Skin epidermis (tissue), 12 donors: ENCODE data around the gene DZIP3.
"Not testable (repeated sequence)": the region's sequence is repeated elsewhere in the genome, so short reads cannot be mapped to it uniquely, and the experiment has no call there.

Source experiments
- H3K27ac ChIP-seq, 21 experiments: fragments of 200-600 bp; sonication (generic) in 11 of 21; one replicate each; pipeline ENCODE4 v1.5.0; 2020; ENCODE audit warnings: mild to moderate bottlenecking in 3 of 21, inconsistent platforms in 2 of 21, moderate library complexity in 2 of 21
- H3K4me3 ChIP-seq, 7 experiments: fragments of 200-600 bp; sonication (generic) in 2 of 7; one replicate each; pipeline ENCODE4 v1.5.0; 2020; ENCODE audit warnings: inconsistent platforms in 2 of 7, mild to moderate bottlenecking in 2 of 7, moderate library complexity in 1 of 7

DZIP3 gene

GRCh38 chr3:108672701-108673100 is 83.2 kb downstream of the DZIP3 start:
- H3K4me3 ChIP-seq = no peak overlapping the region
- H3K27ac ChIP-seq = no peak overlapping the region

GRCh38 chr3:108673988-108674661 is 84.6 kb downstream of the DZIP3 start:
- no peak overlapping the region for H3K4me3 ChIP-seq
- no peak overlapping the region for H3K27ac ChIP-seq

- no peak overlapping the region for H3K27ac ChIP-seq
Observed at GRCh38 chr3:108677811-108678210, 88.3 kb downstream of the DZIP3 start.

GRCh38 chr3:108692286-108692685 is 102.8 kb downstream of the DZIP3 start:
- H3K27ac ChIP-seq, H3K4me3 ChIP-seq: not testable (repeated sequence)

More at GRCh38 chr3:108677811-108678210, 88.3 kb downstream of the DZIP3 start:
- H3K4me3 ChIP-seq = no peak overlapping the region

GRCh38 chr3:108698461-108698860 is 108.9 kb downstream of the DZIP3 start:
- Histone ChIP-seq H3K4me3 (no peak overlapping the region), H3K27ac (no peak overlapping the region)

- Histone ChIP-seq H3K27ac (no peak overlapping the region), H3K4me3 (no peak overlapping the region)
Observed at GRCh38 chr3:108705045-108705444, 115.5 kb downstream of the DZIP3 start.

- no peak overlapping the region for H3K27ac ChIP-seq
- H3K4me3 ChIP-seq = no peak overlapping the region
Observed at GRCh38 chr3:108713009-108713516, 123.5 kb downstream of the DZIP3 start.

GRCh38 chr3:108713816-108714215 is 124.3 kb downstream of the DZIP3 start:
- Histone ChIP-seq H3K27ac (no peak overlapping the region), H3K4me3 (no peak overlapping the region)

GRCh38 chr3:108718454-108718853 is 128.9 kb downstream of the DZIP3 start:
- Histone ChIP-seq H3K27ac (no peak overlapping the region), H3K4me3 (no peak overlapping the region)

- H3K4me3 ChIP-seq = no peak overlapping the region
- H3K27ac ChIP-seq = no peak overlapping the region
Observed at GRCh38 chr3:108719178-108719806, 129.8 kb downstream of the DZIP3 start.

GRCh38 chr3:108722724-108723123 is 133.2 kb downstream of the DZIP3 start:
- Histone ChIP-seq H3K27ac (no peak overlapping the region), H3K4me3 (no peak overlapping the region)

GRCh38 chr3:108724101-108724500 is 134.6 kb downstream of the DZIP3 start:
- H3K27ac ChIP-seq = no peak overlapping the region
- no peak overlapping the region for H3K4me3 ChIP-seq

GRCh38 chr3:108728105-108728504 is 138.6 kb downstream of the DZIP3 start:
- no peak overlapping the region for H3K27ac ChIP-seq
- no peak overlapping the region for H3K4me3 ChIP-seq

GRCh38 chr3:108728934-108729333 is 139.4 kb downstream of the DZIP3 start:
- no peak overlapping the region for H3K27ac ChIP-seq
- H3K4me3 ChIP-seq = no peak overlapping the region

- H3K27ac ChIP-seq = no peak overlapping the region
- no peak overlapping the region for H3K4me3 ChIP-seq
Observed at GRCh38 chr3:108736821-108737220, 147.3 kb downstream of the DZIP3 start.

GRCh38 chr3:108742929-108743328 is 153.4 kb downstream of the DZIP3 start:
- H3K27ac ChIP-seq = no peak overlapping the region
- no peak overlapping the region for H3K4me3 ChIP-seq
